SKM-1 treated with dmso at 0.1 percent for 144 hours (cell line): ENCODE measurements around the gene C2orf76.
A peak's percentile ranks its signal among the peaks of the same experiment; 100 is the strongest.

Experiments
- DNase-seq: peaks from one replicate; lab custom pipeline; 2025; ENCODE audit not compliant: unreplicated experiment; lab: John Stamatoyannopoulos, UW

Gene C2orf76

DNA sequence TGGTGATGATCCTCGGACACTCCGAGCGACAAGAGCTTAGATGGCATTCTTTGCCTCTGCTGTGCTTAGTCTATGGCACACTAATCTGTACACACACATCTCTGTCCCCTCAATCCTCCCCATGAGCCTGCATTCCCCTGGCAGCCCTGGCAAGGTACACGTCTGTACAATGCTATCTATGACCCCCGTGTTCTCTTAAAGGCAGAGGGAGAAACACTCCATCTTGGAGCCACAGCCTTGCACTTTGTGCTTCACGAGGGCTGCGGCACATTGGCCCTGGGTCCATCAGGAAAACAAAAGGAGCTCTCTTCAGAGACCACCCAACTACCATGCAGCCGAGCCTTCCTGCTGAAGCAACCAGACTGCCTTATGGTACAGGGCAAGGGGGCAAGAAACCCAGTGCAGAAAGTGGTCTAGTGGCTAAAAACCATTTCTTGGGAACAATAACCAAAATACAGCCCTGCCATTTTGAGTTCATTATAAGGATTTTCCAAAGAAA, 100.5 kb downstream of the C2orf76 start:
- DNase-seq, result no peak

DNA sequence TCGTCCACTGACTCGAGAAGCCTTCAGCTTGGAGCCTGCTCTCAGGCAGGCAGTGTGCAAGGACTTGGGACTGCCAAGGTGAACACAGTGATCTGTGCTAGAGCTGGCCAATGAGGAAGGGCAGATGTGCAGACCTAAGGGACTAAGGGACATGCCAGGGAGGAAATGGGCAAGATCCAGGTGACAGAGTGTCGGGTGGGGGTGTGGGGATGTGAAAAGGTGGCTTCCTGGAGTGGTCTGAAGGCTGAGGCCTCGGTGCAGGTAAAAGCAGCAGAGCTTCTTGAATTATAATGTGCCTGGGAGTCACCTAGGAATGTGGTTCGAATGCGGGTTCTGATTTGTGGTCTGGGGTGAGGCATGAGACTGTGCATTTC, 101.0 kb downstream of the C2orf76 start:
- no peak for DNase-seq

- peak; percentile 38 for DNase-seq
These were observed 101.6 kb downstream of the C2orf76 start for GRCh38 chr2:119264781-119265692.

GRCh38 chr2:119263656-119264055, 103.0 kb downstream of the C2orf76 start:
- peak; percentile 67 for DNase-seq

DNA sequence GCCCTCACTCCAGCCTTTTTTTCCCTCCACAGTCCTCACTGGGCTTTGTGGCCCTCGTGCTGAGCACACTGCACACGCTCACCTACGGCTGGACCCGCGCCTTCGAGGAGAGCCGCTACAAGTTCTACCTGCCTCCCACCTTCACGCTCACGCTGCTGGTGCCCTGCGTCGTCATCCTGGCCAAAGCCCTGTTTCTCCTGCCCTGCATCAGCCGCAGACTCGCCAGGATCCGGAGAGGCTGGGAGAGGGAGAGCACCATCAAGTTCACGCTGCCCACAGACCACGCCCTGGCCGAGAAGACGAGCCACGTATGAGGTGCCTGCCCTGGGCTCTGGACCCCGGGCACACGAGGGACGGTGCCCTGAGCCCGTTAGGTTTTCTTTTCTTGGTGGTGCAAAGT, 103.6 kb downstream of the C2orf76 start:
- no peak for DNase-seq

DNA sequence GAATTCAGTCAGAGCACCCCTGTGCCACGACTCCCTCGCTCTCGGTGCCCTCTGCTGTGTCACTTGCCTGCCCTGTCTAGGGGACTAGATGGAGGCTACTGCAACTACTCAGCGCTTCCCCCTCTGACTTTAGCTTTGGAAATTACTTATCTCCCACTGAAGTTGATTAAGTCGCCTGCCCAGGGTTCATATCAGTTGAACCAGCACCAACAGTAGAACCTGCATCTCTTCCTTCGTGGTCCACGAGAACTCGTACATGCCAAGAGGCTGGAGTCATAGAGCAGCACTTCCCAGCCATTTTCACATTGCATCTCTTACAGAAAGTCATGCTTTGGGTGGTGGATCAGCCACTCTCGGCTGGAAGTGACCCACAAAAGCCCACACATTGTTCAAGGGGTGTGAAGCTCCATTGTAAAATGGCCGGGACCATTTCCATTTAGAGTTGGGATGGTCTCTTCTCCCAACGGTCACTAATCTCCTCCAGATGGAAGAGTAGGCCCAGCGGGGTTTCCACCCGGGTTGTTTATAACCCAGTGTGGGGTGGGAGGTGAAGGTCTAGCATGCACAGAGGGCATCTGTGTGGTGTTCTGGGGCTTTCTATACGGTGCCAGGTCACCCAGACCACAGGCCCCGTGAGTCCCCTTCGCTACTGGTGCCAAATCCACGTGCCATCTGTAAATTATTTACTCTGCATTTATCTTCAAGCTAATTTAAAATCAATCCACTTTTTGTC, 105.0 kb downstream of the C2orf76 start:
- no peak for DNase-seq

GRCh38 chr2:119260646-119261492, 105.8 kb downstream of the C2orf76 start:
- no peak for DNase-seq

DNA sequence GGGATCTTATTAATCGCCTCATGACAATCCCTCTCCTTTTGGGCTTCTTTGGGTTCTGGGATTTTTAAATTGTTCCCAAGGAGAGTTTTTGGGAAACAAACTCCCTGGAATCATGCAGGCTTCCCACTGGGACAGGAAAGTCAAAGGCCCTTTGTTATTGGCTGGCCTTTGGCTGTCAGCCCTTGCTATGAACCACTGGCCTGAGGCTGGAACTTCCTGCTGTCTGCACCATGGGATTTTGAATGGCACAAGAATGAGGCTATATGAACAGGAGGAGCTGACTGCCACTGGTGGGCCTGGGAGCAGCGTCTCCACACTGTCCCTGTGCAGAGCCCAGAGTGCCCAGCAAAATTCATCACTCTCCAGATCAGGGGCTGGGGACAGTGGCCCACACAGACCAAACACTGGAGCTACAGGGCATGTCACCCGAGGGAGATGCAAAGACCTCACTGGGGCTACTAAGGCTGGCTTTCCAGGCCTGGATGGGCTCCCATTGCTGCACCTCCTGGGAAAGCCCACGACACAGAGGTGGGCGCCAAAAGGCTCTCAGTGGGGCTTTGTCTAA, 107.3 kb downstream of the C2orf76 start:
- DNase-seq, result no peak

- no peak for DNase-seq
These were observed 109.4 kb downstream of the C2orf76 start for GRCh38 chr2:119257198-119257597.

DNA sequence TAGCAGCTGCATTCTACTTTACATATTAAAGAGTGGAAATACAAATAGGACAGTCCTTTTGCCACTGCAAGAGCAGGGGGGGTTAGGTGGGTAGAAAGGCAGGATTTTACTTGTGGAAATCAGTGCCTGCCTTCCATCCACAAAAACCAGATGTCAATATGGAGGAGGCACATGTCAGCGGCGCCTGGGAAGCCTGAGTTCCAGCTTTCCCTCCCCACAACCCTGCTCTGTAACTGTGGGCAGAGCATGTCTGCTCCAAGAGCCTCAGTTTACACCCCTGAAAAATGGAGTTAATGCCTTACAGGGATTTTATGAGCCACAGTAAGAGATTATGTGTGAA, 110.1 kb downstream of the C2orf76 start:
- DNase-seq, result no peak

DNA sequence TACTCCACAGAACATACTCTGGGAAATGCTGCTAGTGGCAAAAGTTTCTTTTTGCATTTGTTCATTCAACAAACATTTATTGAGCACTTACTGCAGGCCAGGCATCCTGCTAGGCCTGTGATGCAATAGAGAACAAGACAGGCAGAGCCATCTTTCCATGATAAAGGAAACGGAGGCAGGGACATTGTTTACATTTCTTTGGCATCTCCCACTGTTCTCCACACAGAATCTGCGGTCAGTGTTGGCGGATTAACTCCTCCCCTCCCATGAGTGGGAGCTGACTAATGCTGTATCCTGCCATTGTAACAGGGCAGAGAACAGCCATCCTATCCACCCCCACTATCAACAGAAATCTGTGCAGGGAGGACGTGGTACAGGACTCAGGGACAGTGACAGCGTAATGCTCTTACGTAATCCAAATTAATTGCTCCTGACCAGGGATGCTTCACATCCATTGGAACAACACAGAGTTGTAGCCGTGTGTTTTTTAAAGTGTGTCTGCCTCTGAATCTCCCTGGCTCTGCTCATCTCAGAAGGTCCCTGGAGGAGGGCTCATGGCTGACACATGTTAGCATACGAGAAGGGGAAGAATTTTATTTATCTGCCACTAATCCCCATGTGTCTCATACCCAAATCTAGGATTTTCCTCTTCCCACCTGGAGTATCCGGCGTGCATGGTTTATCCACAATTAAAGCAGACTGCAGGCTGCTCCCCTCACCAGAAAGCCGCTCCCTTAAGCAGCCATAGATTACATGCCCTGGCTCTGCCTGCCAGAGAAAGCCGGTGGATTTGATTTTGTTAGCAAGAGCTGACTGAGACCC, 110.7 kb downstream of the C2orf76 start:
- no peak for DNase-seq

DNA sequence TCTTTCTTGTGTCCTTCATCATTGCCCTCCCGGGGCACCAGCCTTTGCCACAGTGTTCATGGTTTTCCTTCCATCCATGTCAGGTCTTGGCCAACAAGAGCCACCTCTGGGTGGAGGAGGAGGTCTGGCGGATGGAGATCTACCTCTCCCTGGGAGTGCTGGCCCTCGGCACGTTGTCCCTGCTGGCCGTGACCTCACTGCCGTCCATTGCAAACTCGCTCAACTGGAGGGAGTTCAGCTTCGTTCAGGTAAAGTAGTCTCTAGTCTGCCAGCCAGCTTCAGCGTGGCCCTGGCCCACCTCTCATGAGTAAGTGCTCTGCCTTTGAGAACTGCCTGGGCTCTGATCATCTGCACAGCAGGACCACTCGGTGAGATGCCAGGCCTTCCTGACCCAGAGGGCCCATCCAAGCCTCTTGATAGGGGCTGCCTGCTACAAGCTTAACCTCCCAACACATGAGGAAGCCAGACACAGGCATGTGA, 112.0 kb downstream of the C2orf76 start:
- DNase-seq, result no peak

- DNase-seq, result no peak
These were observed 112.7 kb downstream of the C2orf76 start for GRCh38 chr2:119253760-119254600.

DNA sequence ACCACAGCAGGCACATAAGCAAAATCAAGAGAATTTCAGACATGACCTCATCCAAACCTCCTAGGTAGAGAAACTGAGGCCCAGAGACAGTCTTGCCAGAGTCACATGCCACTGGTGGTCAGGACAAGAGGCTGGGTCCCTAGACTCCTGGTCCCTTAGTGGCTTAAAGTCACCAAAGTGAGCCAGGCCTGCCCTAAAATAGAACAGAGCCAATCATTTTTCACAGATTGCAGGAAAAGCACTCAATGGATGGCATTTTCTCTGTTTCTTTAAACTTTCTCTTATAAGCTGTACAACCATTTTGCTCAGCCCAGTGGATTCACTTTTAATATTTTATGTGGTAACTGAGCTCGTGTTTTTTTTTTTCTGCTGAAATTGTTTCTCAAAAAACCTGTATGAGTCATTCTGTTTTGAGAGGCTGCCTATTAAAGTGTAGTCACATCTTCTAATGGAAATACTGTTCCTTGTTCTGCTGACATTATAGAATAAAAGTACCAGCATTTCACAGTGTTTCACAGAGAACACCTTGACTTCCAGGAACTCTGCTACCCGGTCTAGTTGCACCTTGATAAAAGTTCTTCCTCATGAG, 113.4 kb downstream of the C2orf76 start:
- DNase-seq, result no peak
